CD4-positive, alpha-beta T cell treated with Interleukin-15 for 1 hour (primary cell): Measurements from ENCODE around the gene HMG20B.

ENCODE experiments used
- DNase-seq: peaks from one replicate; pipeline ENCODE4 v3.0.0-alpha.2; 2020

HMG20B gene

DNA sequence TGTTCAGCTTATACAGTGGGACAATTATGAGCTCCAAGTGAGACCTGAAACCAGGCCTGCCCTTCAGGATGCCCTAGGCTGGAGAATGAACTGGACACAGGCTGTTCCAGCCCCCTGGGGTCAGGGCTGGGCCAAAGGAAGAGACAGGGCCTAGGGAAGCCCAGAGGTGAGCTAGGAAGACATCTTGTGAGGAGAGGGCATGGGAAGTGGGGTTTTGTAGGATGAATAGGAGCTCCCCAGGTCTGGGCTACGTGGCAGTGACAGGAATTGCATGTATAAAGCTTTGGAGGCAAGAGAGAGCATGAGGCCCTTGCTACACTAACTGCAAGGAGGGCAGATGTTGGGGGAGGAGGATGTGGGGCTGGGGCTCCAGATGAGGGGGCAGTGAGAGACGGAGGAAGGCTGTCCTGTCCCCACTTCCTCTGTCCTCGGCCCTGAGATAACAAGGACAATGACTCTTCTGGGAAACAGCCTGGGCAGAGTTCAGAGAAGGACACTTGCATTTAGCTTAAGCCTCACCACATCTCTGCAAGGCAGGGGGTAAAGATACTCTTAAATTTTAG is 35.4 kb downstream of the HMG20B start:
- DNase-seq, result no peak

DNA sequence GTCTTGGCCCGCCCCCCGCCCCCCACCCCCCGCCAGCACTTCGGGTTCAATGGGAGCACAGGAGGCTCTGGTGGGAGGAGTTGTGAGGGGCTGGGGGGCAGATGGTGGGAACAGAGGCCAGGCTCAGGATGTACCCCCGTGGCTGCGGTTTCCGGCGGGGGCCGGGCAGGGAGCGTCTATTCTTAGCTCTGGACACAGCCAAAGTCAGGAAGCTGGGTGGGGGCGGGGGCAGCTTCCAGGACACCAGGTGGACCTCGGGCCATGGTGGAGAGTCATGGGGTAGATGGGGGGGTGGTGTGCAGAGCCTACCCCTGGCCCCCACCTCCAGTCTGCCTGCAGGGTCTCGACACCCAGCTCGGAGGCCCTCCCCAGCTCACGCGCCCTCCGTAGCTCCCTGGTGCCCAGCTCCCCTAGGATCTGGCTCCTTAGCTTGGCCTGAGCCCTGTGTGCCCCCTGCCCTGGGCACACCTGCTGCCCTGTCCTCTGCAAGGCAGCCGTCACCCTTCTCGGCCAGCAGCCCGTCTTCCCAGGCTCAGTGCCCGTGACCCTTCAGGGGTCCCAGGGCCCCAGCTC is 36.1 kb downstream of the HMG20B start:
- DNase-seq, result no peak

GRCh38 chr19:3609779-3610719 is 37.3 kb downstream of the HMG20B start:
- no peak for DNase-seq

GRCh38 chr19:3610745-3611717 is 38.3 kb downstream of the HMG20B start:
- DNase-seq, result no peak

DNA sequence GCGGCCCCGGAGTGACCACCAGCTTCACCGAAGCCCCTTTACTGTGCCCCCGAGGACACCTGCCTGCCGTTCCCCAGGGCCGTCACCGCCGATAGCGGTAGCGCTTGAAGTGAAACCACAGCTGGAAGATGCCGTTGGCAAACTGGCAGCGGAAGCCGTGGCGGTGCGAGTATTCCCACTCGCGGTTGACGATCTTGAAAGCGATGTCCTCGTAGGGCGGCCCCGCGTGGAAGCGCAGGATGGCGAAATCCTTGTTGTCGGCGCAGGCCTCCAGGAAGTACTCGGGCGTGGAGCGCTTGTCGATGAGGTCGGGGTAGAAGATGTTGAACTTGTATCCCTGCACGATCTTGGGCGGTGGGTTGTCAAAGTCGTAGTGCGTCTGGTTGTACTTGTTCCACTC is 39.1 kb downstream of the HMG20B start:
- no peak for DNase-seq

- DNase-seq, result no peak
Observed at GRCh38 chr19:3612330-3612729, 39.6 kb downstream of the HMG20B start.

- no peak for DNase-seq
Observed at GRCh38 chr19:3612901-3613741, 40.4 kb downstream of the HMG20B start.

- no peak for DNase-seq
Observed at GRCh38 chr19:3613818-3614661, 41.3 kb downstream of the HMG20B start.

- DNase-seq, result no peak
Observed at GRCh38 chr19:3614858-3615505, 42.2 kb downstream of the HMG20B start.

- DNase-seq, result no peak
Observed at GRCh38 chr19:3615524-3616135, 42.9 kb downstream of the HMG20B start.

DNA sequence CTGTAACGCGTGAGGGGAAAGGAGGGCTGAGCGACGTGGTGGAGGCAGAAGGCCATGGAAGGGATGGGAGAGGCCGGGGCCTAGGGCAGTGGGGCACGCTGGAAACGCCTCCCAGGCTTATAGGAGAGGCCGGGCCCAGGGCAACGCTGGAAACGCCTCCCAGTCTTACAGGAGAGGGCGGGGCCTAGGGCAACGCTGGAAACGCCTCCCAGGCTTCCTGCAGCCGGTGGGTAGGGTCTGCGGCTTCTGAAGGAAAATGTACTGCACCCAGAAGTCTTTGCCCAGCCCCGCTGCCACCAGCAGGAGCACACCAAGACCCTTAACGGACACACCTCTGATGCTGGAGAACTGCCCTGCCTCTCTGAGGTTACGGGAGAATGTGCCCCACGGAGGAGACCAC is 44.7 kb downstream of the HMG20B start:
- no peak for DNase-seq

DNA sequence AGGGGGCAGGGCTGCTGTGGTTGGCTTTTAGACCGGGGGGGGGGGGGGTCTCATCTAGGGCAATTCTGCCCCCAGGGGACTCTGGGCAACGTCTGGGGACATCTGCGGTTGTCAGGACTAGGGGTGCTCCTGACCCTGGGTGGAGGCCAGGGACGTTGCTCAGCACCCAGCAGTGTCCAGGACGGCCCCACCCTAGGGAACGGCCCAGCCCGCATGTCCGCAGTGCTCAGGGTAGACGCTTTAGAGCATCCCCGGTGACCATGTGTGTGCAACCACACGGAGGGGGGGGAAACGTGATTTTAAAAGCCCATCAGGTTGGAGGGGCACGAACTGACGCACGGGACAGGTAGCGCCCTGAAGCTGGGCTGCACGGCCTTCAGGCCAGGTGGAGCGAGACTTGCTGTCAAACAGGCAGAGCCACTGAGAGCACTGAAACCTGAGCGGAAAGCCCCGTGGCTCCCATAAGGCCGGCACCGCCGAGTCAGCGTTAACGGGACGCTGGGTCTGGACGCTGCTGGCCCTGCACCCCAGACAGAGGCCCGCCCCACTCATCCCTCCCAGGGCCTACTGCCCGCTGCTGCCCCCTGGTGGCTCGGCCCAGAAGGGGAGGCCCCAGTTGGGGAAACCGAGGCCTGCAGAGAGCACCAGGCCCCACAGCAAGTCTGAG is 45.5 kb downstream of the HMG20B start:
- DNase-seq, result peak; percentile 28

DNA sequence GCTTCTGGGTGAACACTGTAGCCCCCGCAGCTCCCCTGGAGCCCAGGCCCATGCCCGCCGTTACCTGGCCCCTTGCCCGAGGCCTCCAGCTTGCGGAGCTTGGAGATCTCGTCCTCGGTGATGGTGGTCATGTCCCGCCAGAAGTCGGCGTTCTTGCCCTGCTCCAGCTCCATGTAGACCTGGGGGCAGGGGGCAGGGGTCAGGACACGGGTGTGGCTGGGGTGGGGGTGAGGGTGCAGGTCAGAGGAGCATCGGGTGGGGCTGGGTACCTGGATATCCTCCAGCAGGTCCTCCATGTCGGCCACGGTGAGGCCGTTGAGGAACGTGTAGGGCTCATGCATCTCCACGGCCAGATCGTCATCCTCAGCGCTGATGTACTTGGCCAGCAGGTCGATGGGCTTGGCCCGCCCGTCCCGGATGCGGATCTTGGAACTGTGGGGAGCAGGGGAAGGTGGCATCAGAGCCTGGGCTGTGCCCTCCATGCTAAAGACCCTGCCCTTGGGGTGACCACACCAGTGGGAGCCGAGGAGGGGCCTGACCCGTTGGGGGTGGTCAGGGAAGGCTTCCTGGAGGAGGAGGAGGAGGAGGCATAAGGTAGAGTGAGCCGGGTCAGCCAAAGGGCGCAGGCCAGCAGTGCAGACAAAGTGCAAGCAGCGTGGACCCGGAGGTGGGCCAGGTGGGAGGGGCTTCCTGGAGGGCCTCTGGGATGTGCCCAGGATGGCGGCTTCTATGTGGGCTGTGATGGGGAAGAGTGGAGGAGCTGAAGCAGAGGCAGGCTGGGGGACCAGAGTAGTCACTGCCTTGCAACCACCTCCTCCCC is 46.3 kb downstream of the HMG20B start:
- DNase-seq, result no peak

DNA sequence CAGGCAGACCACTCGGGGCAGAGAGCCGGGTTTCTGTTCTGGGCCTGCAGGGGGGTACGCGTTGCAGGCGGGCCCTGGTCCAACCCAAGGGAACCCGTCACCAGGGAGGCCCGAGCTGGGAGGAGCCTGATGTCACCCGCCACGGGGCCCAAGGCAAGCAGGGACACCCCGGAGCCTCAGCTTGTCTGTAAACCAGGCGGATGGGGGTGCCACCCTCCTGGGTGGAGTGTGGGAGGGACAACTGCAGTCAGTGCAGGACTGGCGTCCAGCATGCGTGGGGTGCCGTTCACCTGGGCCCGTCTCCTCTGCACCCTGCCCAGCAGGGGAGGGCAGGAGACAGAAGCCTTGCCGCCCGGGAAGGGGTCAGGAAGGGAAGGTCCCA is 46.9 kb downstream of the HMG20B start:
- DNase-seq, result no peak

DNA sequence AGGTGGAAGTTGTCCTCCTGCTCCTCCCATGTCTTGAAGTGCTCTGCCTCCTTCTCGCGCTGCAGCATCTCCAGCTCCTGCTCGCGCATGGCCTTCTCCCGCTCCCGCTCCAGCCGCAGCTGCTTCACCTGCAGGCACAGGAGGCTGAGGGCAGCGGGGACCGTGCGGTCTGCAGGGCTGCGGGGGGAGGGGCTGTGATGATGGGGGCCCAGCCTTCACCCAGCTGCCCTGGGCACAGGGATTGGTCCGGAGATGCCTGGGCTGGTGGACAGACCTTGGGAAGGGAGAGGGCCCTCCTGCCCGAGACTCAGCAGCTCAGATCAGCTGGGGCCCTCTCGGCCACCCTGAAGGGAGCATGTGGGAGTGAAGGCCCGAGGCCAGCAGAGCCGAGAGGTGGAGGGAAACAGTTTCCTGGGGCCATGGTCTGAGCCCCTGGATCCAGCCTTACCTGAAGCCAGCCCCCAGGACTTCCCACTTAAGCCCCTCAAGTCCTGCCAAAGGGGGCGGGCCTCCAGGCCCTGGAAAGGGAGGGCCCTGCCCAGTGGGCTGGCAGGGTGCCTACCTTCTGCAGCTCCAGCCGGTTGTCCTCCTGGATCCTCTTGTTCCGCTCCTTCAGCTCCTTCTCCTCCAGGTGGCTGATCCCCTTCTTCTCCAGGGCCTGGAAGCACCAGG is 47.5 kb downstream of the HMG20B start:
- no peak for DNase-seq

DNA sequence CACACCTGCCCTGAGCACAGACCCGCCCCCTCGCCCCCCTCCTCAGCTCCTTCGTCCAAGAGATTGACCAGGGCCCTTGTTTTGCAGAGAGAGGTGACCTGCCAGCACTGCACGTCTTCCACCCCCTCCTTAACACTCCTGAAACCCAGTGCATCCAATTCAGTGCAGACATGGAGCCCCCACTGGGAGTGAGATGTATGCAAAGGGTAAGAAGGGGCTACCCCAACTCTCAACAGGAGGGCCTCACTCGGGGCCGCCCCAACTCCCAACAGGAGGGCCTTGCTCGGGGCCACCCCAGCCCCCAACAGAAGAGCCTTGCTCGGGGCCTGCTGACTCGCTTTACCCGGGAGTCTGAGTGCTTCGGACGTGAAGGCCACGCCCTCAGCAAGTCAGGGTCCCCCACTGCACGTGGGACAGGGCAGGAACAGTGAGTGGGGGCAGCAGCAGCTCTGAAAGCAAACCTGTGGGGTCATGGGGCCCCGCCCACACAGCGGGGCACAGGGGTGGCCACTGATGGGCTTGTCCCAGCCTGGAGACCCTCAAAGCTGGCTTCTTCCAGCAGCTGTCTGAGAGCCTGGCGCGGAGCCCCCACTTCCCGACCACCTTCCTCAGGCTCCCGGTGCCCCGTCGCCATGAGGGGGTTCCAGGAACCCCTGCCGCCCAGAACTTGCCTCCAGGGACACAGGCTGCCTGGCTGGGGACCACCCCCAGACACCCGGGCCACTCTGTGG is 48.2 kb downstream of the HMG20B start:
- no peak for DNase-seq

GRCh38 chr19:3621689-3622088 is 48.9 kb downstream of the HMG20B start:
- DNase-seq, result no peak
